NCI-H524 (cell line): ENCODE data around the gene PSMF1.
"Not testable (repeated sequence)": the region's sequence is repeated elsewhere in the genome, so short reads cannot be mapped to it uniquely, and the experiment has no call there.

Experiments
- DNase-seq, 2 experiments: peaks; one replicate each; lab custom pipeline; 2025; lab: John Stamatoyannopoulos, UW

The PSMF1 gene

DNA sequence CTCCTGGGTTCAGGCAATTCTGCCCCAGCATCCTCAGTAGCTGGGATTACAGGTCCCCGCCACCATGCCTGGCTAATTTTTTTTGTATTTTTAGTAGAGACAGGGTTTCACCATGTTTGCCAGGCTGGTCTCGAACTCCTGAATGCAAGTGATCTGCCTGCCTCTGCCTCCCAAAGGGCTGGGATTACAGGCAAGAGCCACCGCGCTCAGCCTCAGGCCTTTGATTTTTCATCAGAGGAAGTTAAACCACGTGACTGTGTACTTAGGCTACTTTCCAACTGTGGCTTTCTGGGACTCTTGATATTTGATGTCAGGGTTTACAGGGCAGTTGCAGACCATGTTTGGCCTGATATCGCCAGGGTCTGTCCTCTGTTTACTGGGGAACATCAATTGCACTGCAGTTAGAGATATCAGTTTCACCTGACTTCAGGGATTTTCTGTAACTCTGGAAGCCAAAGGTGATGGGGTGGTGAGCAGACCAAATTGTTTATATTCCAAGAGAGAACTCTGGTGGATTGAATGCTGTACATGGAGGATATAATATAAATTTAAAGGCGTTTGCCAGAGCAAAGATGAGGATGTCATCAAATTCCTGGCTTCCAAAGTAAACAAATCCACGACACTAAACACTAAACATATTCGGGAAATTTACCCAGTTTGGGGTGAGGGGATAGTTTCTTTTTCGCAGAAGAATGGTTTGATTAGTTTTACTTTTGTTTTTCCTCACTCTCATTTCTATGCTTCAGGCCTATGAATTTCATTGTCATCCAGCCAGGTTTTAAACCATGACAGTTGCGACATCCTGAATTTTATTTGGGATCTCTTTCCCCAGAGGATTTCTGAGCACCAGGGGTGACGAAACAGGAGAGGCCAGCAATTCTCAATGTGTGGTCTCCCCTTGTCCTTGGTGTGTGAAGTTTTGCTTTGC is 4.2 kb downstream of the PSMF1 start:
- no peak for DNase-seq

DNA sequence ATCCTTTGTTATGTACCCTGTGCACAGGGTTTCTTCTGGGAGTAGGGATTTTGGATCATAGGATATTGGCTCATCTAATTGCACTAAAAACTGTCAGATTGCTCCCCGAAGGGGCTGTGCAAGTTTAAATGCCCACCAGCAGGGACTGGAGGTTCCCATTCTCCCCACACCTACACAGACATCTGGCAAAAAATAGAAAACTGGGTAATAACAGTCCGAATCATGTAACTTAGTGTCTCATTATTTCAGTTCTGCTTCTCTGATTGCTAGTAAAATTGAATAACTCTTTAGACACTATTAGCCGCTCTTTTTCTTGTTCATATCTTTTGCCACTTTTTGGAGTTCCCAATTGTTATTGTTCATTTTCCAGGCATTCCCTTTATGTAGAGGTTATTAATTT is 5.3 kb downstream of the PSMF1 start:
- DNase-seq: no peak

DNA sequence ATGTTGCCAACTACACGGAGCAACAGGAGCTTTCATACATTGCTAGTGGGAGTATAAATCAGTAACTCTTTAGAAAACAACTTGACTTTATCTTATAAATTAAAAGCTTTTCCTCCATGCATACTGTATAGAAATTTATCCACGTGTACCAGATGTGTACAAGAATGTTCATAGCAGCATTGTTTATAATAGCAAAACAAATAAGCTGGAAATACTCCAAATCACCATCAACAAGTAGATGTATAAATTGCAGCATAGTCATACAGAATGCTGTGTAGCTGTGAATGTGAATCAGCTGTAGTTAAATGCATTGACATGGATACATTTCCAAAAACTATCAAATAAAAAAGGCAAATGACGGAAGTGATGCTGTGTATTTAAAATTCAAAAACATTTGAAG is 6.0 kb downstream of the PSMF1 start:
- DNase-seq: no peak

DNA sequence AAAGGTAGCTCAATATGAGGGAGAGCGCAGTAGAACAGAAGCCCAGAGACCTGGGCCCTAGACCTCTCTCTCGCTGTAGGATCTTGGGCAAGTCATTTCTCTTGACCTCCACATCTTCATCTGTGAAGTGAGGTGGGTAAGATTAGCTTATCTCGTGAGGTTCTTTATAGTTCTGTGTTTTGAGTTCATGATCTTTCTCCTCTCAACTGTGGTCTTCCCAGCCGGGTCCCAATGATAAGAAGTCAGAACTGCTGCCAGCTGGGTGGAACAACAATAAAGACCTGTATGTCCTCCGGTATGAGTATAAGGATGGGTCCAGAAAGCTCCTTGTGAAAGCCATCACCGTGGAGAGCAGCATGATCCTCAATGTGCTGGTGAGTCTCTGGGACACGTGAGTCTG is 6.9 kb downstream of the PSMF1 start:
- no peak for DNase-seq

DNA sequence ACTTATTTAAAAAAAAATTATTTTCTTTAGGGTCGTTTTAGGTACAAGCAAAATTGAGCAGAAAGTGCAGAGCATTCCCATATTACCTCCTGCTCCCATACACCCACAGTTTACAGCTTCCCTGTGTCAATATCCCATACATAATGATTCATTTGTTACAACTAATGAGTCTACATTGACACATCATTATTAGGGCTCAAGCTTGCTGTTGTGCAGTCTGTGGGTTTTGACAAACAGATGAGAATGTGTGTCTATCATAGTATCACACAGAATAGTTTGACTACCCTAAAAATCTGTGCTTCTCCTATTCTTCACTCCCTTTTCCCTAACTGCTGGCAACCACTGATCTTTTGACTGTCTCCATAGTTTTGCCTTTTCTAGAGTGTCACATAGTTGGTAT is 9.4 kb downstream of the PSMF1 start:
- no peak for DNase-seq

DNA sequence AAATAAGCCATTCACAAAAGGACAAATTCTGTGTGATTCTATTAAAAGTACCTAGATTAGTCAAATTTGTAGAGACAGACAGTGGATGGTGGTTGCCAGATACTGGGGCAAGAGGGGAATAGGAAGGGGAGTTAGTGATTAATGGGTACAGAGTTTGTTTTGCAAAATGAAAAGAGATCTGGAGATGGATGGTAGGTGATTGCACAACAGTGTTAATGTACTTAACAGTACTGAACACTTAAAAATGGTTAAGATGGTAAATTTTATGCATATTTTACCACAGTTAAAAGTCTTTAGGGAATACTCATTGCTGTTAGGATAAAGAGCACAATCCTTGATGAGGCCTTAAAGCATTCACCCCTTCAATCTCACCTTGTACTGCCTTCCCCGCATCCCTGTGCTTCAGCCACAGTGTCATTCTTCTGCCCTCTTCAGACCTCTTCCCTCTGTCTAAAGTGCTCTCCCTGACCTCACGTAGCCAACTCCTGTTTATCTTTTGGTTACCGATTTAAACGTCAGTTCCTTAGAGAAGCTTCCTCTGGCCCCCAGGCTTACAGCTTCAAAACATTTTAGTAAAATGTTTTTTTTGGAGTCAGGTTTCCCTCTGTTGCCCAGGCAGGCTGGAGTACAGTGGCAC is 11.8 kb downstream of the PSMF1 start:
- no peak for DNase-seq

DNA sequence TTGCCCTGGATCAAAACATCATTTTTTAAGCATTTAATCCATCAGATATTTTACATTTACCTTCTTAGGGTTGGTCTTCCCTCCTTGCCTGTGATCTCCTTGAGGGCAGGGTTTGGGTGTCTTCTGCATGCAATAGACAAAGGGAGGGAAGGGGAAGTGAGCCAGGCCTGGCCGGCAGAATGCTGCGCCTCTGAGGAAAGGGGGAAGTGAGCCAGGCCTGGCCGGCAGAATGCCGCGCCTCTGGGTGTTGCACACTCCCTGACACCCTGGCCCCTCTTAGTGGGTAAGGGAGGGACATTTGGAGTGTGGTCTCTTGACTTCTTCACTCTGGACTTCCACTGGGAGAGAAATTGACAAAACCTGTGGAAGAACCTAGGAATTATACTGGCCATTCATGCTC is 12.4 kb downstream of the PSMF1 start:
- DNase-seq: no peak

DNA sequence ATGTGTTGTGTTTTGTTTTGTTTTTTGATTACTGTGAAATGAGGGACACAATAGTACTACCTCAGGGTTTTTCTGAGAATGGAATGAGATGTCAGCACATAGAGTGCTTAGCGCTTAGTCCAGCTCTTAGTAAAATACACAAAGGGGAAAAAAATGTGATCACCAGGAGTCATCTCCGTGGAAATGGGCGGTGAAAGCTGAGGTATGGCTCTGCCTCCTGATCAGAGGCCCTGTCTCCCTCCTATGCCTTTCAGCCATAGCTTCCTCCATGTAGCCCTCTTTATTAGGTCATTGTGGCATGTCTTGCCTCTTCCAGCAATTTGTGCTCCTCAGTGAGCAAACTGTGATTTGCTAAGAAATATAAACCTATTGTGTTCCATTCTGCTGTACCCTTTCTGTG is 13.0 kb downstream of the PSMF1 start:
- DNase-seq: no peak

DNA sequence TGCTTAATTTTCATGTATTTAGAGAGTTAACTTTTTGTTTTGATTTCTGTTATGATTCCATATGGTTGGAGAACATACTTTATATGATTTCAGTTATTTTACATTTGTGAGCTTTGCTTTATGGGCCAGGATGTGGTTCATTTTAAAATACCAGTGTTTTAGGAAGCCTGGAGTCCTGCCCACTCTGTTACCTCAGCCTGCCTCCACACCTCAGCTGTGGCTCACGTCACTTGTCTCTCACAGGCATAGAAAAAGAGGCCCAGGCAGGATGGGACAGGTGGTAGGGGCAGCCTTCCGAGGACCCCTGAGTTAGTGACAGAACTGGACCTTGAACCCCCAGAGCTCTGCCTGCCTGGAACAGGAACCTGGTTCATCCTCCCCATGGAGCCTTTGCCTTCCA is 16.0 kb downstream of the PSMF1 start:
- DNase-seq: no peak

DNA sequence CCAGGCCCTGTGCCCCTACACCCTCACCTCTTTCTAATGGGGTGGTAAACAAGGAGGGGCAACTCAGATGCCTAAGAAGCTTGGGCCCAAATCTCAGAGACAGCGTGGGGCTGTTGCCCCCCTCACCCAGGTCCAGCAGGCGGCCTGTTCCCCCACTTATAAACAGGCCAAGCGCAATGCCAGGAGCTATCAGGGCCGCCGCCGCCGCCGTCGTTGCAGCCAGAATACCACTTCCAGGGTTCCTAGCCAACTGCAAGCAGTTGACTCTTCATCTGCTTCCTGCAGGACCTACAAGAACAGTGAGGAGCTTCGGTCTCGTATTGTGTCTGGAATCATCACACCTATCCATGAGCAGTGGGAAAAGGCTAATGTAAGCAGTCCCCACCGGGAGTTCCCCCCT is 16.4 kb downstream of the PSMF1 start:
- DNase-seq: no peak

DNA sequence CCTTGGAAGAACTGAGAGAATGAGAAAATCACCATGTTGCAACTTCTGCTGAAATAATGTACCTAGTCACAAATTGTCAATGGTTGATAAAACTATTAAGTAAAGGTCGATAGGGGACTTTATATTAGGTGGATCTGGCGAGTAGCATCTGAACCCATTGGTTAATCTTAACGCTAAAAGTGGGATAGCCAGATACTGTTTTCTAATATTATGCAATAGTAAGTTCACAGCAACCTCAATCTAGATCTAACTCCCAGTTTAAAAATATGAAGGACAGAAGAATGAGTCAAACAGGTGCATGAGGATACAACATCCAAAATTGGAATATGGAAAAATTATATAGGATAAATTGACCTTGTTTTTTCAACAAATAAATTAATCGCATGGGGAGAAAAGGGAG is 18.8 kb downstream of the PSMF1 start:
- no peak for DNase-seq

DNA sequence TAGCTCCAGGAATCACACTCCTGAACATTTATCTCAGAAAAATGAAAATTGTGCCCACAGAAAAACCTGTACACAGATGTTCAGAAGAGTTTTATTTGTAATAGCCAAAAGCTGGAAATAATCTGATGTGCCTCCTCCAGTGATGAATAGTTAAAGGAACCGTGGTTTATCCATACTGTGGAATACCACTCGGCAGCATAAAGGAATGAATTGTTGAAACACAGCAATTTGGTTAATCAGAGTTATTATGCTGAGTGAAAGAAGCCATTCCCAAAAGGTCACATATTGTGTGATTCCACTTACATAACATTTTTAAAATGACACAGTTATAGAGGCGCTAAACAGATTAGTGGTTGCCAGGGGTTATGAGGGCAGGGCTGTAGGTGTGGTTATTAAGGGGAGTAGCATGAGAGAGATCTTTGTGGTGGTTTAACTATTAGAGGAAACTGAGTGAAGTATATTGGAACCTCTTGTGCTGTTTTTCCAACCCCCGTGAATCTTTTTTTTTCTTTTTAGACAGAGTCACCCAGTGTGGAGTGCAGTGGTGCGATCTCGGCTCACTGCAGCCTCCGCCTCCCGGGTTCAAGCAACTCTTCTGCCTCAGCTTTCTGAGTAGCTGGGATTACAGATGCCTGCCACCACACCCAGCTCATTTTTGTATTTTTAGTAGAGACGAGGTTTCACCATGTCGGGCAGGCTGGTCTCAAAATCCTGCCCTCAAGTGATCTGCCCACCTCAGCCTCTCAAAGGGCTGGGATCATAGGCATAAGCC is 26.2 kb downstream of the PSMF1 start:
- no peak for DNase-seq

DNA sequence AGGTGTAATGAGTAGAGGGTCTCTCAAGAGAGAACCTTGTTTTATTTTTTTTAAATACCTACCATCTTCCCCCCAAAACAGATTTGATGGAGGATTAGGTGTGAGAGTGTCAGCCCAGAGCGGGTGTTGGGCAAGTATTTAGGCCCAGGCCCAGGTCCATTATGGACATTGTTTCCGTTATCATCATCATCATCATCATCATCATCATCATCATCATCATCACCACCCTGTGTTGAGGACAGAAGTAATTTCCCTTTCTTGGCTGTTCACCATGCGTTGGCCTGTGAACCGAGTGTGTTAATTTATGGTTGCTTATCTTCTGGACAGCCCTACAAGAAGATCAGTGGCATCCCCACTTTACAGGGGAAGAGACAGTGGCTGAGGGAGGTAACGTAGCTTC is 28.6 kb downstream of the PSMF1 start:
- no peak for DNase-seq

DNA sequence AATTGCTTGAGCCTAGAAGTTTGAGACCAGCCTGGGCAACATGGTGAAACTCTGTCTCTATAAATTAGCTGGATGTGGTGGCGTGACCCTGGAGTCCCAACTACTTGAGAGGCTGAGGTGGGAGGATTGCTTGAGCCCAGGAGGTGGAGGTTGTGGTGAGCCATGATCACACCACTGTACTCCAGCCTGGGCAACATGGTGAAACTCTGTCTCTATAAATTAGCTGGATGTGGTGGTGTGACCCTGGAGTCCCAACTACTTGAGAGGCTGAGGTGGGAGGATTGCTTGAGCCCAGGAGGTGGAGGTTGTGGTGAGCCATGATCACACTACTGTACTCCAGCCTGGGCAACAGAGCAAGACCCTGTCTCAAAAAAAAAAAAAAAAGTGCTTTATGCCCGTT is 31.4 kb downstream of the PSMF1 start:
- DNase-seq: not testable (repeated sequence)

DNA sequence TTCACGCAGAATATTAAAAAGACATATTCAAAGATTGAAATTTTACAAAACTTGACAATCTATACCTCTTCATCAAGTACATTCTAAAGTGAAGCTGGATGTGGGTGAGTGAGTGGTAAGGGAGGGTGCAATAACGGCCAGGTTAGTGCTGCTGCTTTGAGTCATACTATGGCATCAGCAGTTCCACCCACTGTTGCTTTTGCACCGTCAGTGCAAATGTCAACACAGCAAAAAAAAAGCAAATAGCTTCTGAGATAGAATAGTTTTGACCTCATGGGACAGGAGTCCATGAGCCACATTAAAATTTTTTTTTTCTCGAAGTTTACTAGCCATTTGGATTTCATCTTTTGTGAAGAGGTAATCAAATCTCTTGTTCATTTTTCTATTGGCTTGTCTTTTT is 31.8 kb downstream of the PSMF1 start:
- DNase-seq: no peak

DNA sequence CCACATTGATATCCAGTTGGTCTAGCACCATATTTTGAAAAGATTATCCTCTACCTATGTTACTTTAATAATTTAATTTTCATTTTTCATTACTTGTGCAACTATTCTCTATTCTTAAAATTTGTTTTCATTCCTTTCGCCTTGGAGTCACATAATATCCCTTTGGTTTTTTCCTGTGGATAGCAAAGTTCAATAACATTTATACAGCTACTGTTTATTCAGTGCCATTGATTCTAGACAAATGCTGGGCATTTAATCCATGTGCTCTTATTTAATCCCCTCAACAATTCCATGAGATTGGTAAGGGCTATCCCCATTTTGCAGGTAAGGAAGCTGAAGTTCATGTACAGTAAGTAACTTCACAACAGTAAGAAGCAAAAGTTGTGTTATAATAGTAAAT is 32.6 kb downstream of the PSMF1 start:
- no peak for DNase-seq

DNA sequence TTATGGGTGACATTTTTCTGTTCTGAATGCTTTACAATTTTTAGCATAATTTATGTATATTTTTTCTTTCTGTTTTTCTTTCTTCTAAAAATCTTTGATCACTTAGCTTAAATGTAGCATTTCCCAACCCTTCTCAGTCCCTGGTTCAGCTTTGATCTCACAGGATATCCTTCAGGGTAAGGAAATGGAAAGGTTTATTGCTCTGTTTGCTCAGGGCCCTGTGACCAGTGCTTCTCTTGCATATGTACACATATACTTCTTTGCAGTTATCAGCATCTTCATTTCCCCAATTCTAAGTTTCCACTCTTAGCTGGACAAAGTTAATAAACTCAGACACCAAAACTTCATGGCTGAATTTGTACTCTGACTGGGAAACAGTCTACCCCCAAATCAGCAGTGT is 35.8 kb downstream of the PSMF1 start:
- DNase-seq: no peak

DNA sequence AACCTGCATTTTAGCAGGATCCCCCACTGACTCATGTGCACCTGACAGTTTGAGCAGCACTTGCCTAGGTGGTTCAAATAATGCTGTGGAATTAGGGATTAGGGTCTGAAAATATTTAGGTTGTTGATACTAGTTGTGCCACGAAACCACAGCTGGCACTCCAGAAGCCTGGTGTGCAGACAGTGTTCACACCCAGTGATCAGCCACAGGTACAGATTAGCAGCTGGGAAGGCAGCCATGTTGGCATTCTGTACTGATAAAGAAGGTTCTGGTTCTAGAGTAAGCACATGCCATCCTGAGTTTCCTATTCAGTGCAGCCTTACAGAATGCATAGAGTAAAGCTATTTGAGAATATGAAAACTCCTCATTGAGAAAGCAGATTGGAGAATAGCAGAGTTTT is 36.3 kb downstream of the PSMF1 start:
- no peak for DNase-seq

DNA sequence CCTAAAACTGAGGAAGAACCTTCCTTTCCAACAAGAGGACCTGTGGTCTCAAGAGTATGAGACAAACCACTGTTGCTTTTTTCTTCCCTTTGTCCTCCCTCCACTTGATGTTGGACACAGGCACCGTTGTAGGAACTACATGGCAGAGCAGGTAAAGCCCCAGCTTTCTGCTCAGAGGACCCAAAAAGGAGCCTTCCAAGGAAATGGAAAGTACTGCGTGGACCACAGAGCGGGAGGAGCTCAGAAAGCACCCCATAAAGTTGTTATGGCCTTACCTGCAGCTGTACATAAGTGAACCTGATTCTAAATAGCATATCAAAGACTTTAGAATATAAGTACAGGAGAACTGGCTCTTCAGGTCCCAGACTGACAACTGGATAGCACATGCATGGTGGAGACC is 36.9 kb downstream of the PSMF1 start:
- no peak for DNase-seq

DNA sequence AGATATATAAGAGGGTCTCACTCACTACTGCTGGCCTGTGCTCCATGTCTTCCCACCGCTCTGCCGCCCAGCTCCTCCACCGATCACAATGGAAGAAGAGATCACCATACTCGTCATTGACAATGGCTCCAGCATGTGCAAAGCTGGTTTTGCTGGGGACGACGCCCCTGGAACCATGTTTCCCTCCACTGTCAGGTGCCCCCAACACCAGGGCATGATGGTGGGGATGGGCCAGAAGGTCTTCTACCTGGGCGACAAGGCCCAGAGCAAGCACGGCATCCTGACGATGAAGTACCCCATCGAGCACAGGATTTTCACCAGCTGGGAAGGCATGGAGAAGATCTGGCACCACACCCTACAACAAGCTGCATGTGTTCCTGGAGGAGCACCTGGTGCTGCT is 42.1 kb downstream of the PSMF1 start:
- no peak for DNase-seq

DNA sequence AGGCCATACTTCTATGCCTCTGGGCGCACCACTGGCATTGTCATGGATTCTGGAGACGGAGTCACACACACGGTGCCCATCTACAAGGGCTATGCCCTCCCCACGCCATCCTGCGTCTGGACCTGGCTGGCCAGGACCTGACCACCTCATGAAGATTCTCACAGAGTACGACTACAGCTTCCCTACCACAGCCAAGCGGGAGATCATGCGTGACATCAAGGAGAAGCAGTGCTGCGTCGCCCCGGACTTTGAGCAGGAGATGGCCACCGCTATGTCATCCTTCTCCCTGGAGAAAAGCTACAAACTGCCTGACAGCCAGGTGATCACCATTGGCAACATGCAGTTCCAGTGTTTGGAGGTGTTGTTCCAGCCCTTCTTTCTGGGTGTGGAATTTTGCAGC is 42.6 kb downstream of the PSMF1 start:
- no peak for DNase-seq

DNA sequence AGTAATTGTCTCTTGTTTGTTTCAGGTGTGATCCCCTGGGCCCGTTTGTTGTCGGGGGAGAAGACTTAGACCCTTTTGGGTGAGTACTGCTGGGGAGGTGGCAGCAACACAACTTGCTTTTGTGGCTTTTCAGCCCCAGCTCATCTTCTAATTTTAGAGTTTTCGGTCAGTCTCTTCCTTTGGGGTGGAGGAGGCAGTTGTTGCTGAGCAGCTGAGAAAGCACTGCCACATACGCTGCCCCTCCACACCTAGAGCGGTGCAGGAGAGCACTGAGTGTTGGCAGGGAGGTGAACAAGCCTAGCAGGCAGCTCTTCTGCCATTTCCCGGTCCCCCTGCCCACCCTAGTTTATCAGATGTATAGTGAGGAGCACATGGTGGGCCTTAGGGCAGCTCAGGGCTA is 44.7 kb downstream of the PSMF1 start:
- DNase-seq: no peak

DNA sequence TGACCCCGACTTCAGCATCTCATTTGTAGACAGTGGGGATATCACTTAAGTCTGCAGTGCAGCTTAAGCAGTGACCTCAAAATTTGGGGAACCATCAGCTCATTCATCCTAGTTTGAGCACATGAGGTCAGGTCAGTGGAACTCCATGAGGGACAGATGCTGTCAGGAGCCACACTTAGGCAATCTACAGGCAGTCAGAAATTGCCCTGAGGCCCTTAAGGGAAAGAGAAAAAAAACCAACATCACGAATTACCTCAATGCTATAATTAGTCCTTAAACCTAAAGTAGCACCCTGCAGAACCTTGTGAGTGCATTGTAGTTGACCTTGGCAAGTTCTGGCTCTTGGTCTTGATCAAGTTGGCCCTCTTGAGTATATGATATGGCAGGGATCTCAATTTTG is 45.3 kb downstream of the PSMF1 start:
- DNase-seq: no peak
